Measurements from ENCODE around the gene DISP1.

DNA sequence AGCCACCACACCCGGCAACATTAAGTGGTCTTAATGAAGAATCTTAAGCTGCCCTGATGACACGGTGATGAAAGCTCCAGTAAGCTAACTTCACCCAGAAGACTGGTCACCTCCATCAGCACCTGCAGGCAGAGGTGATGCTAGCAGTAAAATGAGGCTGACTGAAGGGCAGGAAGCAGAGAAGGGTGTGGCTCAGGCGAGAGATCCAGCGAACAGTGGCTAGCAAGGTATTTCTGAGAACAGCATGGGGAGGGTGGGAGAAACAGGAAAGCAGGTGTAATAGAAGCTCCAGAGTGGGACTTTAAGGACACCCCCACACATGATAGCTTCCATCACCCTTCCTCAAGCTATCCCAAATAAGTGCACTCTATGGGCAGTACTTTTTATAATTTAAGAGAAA is 15.9 kb upstream of the DISP1 start:
- TF ChIP-seq, protein P1, sequence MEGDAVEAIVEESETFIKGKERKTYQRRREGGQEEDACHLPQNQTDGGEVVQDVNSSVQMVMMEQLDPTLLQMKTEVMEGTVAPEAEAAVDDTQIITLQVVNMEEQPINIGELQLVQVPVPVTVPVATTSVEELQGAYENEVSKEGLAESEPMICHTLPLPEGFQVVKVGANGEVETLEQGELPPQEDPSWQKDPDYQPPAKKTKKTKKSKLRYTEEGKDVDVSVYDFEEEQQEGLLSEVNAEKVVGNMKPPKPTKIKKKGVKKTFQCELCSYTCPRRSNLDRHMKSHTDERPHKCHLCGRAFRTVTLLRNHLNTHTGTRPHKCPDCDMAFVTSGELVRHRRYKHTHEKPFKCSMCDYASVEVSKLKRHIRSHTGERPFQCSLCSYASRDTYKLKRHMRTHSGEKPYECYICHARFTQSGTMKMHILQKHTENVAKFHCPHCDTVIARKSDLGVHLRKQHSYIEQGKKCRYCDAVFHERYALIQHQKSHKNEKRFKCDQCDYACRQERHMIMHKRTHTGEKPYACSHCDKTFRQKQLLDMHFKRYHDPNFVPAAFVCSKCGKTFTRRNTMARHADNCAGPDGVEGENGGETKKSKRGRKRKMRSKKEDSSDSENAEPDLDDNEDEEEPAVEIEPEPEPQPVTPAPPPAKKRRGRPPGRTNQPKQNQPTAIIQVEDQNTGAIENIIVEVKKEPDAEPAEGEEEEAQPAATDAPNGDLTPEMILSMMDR (IDR thresholded peaks at IDR 0.05; ENCODE audit: low read length), result no peak
- TF ChIP-seq EZH2 (optimal IDR thresholded peaks at IDR 0.05; ENCODE audit: low read depth, low read length) (no peak), EZH2phosphoT487 (IDR thresholded peaks at IDR 0.05; ENCODE audit: low read length) (no peak)

Measured in MM.1S (cell line).